ENCODE results near the gene PYDC1. TPM values are rescaled to one million over a fixed set of nuclear protein-coding genes. Genes with fewer than 3 reads are reported as not detected.
"Not testable (repeated sequence)": the region's sequence is repeated elsewhere in the genome, so short reads cannot be mapped to it uniquely, and the experiment has no call there.

PYDC1 gene
- total and polyA plus RNA-seq, 10 of the 15 experiments (the other 5 are each of a cell fraction or from before 2014, with no cell fraction given): not detected

DNA sequence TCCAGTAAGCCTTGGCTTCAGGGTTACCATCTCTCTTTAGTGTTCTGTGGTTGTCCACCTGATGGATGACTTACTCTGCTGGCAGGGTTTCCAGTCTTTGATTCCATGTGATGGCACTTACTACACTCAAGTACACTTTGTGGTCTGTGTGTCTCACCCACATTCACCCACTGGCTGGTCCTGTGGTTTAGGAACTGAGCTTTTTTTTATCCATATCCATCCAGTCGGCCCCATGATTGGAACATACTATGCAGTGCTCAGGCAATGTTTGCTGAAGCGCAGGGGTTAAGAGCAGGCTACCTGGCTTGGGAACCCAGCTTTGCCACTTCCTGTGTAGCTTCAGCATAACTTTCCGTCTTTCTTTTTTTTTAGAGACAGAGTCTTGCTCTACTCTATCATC lies 39.8 kb downstream of the PYDC1 start:
- Histone ChIP-seq H4K20me1 (ENCODE audit: control insufficient read depth, insufficient read depth) (peaks cover 9% of the 10 kb centered on the region), H3K79me2 (ENCODE audit: control insufficient read depth, insufficient read depth, low read length) (peaks cover 27% of the 10 kb centered on the region), H3K9ac (ENCODE audit: control insufficient read depth, insufficient read depth, low read length) (no peak overlapping the region), H2AFZ (ENCODE audit: control insufficient read depth, low read depth, low read length) (peak overlapping the region; percentile 68), H3K4me2 (ENCODE audit: control insufficient read depth, insufficient read depth) (peak overlapping the region; percentile 48; the same call in 1 of the 2 replicates), H3K27me3 (replicated peaks in 1 of 2; ENCODE audit: control insufficient read depth in 2 of 2, insufficient read depth in 2 of 2, low read length in 1 of 2) (no peaks in the 10 kb centered on the region), H3K4me3 (no peak overlapping the region), H3K9me3 (replicated peaks; ENCODE audit: control insufficient read depth, insufficient read depth, low read length) (0 out of 3 replicates have a peak, but pooled peaks cover 1% of the 10 kb centered on the region), H3K27ac (ENCODE audit: control insufficient read depth, insufficient read depth) (no peak overlapping the region), H3K36me3 (ENCODE audit: control insufficient read depth in 2 of 2, insufficient read depth in 2 of 2, low read length in 1 of 2) (no peaks in the 10 kb centered on the region), H3K4me1 (ENCODE audit: control insufficient read depth, insufficient read depth, low read length) (peaks cover 22% of the 10 kb centered on the region)
- SMC1A ChIA-PET (ENCODE audit: uncharacterized antibody, unreplicated experiment): no interaction called here
- in situ Hi-C loops (cut with MboI): no loop called here
- peak; percentile 66 for FAIRE-seq
- POLR2A ChIA-PET: interaction anchor here (0.6 to 2.0 kb wide), 5 partner anchors 20 to 60 kb away, joined by 3 to 10 read pairs (median 3); partner anchors contain the start of gene KAT8
- TF ChIP-seq RUNX3 (IDR thresholded peaks at IDR 0.05; ENCODE audit: low read length): peak; percentile 54
- no peak for TF ChIP-seq ZNF207 (IDR thresholded peaks at IDR 0.05; ENCODE audit: borderline replicate concordance)
- TF ChIP-seq JUND (IDR thresholded peaks at IDR 0.05; ENCODE audit: low read depth, low read length): no peak
- TF ChIP-seq, protein P1, sequence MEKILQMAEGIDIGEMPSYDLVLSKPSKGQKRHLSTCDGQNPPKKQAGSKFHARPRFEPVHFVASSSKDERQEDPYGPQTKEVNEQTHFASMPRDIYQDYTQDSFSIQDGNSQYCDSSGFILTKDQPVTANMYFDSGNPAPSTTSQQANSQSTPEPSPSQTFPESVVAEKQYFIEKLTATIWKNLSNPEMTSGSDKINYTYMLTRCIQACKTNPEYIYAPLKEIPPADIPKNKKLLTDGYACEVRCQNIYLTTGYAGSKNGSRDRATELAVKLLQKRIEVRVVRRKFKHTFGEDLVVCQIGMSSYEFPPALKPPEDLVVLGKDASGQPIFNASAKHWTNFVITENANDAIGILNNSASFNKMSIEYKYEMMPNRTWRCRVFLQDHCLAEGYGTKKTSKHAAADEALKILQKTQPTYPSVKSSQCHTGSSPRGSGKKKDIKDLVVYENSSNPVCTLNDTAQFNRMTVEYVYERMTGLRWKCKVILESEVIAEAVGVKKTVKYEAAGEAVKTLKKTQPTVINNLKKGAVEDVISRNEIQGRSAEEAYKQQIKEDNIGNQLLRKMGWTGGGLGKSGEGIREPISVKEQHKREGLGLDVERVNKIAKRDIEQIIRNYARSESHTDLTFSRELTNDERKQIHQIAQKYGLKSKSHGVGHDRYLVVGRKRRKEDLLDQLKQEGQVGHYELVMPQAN (conservative IDR thresholded peaks at IDR 0.05): no peak
- no peak for TF ChIP-seq EP300 (IDR thresholded peaks at IDR 0.05; ENCODE audit: borderline replicate concordance in 1 of 2, control insufficient read depth in 1 of 2, low read depth in 2 of 2, low read length in 2 of 2)
- 14% methylated on average over 3 of the region's 3 CpGs for WGBS (ENCODE audit: insufficient coverage, insufficient replicate concordance, low lambda C conversion rate, missing lambda C conversion rate)
- ATAC-seq: no peak
- BruUV-seq (replicated peaks): no TSS peak
- CTCF ChIA-PET: interaction anchor here (1.1 to 2.9 kb wide), 4 partner anchors 35 to 283 kb away, joined by 3 to 7 read pairs (median 4); partner anchors contain the start of gene ARMC5
- RAD21 ChIA-PET (ENCODE audit: unreplicated experiment): interaction anchor here (0.7 to 1.5 kb wide), 5 partner anchors 12 to 284 kb away, joined by 3 to 6 read pairs (median 3); no protein-coding TSS in a partner anchor
- intact Hi-C loops (cut with micrococcal nuclease; ENCODE audit: unreplicated experiment): no loop called here
- DNase-seq (ENCODE audit: low read depth, low spot score): no peak

DNA sequence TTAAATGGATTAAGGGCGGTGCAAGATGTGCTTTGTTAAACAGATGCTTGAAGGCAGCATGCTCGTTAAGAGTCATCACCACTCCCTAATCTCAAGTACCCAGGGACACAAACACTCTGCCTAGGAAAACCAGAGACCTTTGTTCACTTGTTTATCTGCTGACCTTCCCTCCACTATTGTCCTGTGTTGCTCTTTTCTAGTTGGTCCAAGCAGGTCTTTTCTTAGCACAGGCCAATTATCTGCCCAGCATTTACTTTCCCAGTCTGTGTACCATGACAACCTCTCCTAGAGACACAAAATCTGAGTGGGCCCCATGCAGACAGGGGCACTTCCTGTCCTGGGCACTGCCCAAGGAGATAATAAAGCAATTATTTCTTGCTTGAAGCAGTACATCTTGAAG lies 46.9 kb downstream of the PYDC1 start:
- in situ Hi-C loops (cut with MboI); H3K4me3 ChIP-seq; H3K36me3 ChIP-seq (ENCODE audit: control insufficient read depth in 2 of 2, insufficient read depth in 2 of 2, low read length in 1 of 2); H3K27ac ChIP-seq (ENCODE audit: control insufficient read depth, insufficient read depth); SMC1A ChIA-PET (ENCODE audit: uncharacterized antibody, unreplicated experiment); BruUV-seq (replicated peaks); H3K4me2 ChIP-seq (ENCODE audit: control insufficient read depth, insufficient read depth); RAD21 ChIA-PET (ENCODE audit: unreplicated experiment); DNase-seq (ENCODE audit: low read depth, low spot score); H2AFZ ChIP-seq (ENCODE audit: control insufficient read depth, low read depth, low read length); H3K4me1 ChIP-seq (ENCODE audit: control insufficient read depth, insufficient read depth, low read length); H4K20me1 ChIP-seq (ENCODE audit: control insufficient read depth, insufficient read depth); H3K9me3 ChIP-seq (replicated peaks; ENCODE audit: control insufficient read depth, insufficient read depth, low read length); CTCF ChIA-PET; POLR2A ChIA-PET; H3K79me2 ChIP-seq (ENCODE audit: control insufficient read depth, insufficient read depth, low read length); FAIRE-seq; H3K27me3 ChIP-seq (replicated peaks in 1 of 2; ENCODE audit: control insufficient read depth in 2 of 2, insufficient read depth in 2 of 2, low read length in 1 of 2); intact Hi-C loops (cut with micrococcal nuclease; ENCODE audit: unreplicated experiment); H3K9ac ChIP-seq (ENCODE audit: control insufficient read depth, insufficient read depth, low read length); ATAC-seq: not testable (repeated sequence)
- no CpG with 5 or more reads among the region's 2 CpGs for WGBS (ENCODE audit: insufficient coverage, insufficient replicate concordance, low lambda C conversion rate, missing lambda C conversion rate)

Data from GM12878 (cell line).